ENCODE results near the gene LHFPL3. TPM values are rescaled to one million over a fixed set of nuclear protein-coding genes. Genes with fewer than 3 reads are reported as not detected.

The LHFPL3 gene
- total RNA-seq, 2 donors from 2014 or later, result not detected

- H3K27ac ChIP-seq, result no peak overlapping the region
- H3K4me3 ChIP-seq, result no peak overlapping the region
- H3K36me3 ChIP-seq, result no peaks in the 10 kb centered on the region
- no peak for TF ChIP-seq CTCF (IDR thresholded peaks at IDR 0.05)
- H3K9me3 ChIP-seq, result no peaks in the 10 kb centered on the region
- no peaks in the 10 kb centered on the region for H3K27me3 ChIP-seq
- no peak for DNase-seq (ENCODE audit: low spot score)
- no peaks in the 10 kb centered on the region for H3K4me1 ChIP-seq
These were observed 88.5 kb downstream of the LHFPL3 start for GRCh38 chr7:104416866-104417393.

- Histone ChIP-seq H3K27ac (no peak overlapping the region), H3K4me3 (no peak overlapping the region), H3K9me3 (no peaks in the 10 kb centered on the region), H3K4me1 (no peaks in the 10 kb centered on the region), H3K36me3 (no peaks in the 10 kb centered on the region), H3K27me3 (no peaks in the 10 kb centered on the region)
- TF ChIP-seq CTCF (IDR thresholded peaks at IDR 0.05), result no peak
- no peak for DNase-seq (ENCODE audit: low spot score)
These were observed 103.5 kb downstream of the LHFPL3 start for GRCh38 chr7:104431930-104432329.

- no peak overlapping the region for H3K4me3 ChIP-seq
- H3K4me1 ChIP-seq, result no peaks in the 10 kb centered on the region
- TF ChIP-seq CTCF (IDR thresholded peaks at IDR 0.05), result no peak
These were observed 105.7 kb downstream of the LHFPL3 start for GRCh38 chr7:104434129-104434528.

GRCh38 chr7:104442481-104442880 lies 114.1 kb downstream of the LHFPL3 start:
- Histone ChIP-seq H3K4me3 (no peak overlapping the region), H3K27me3 (no peaks in the 10 kb centered on the region), H3K9me3 (peaks cover 0 to 5% of the 10 kb centered on the region in 2 donors), H3K4me1 (no peaks in the 10 kb centered on the region), H3K36me3 (no peaks in the 10 kb centered on the region), H3K27ac (no peak overlapping the region)
- DNase-seq (ENCODE audit: low spot score), result no peak
- TF ChIP-seq CTCF (IDR thresholded peaks at IDR 0.05), result no peak

More at GRCh38 chr7:104434129-104434528, 105.7 kb downstream of the LHFPL3 start:
- H3K9me3 ChIP-seq, result peaks cover 0 to 4% of the 10 kb centered on the region in 2 donors
- no peak for DNase-seq (ENCODE audit: low spot score)
- no peak overlapping the region for H3K27ac ChIP-seq
- H3K36me3 ChIP-seq, result no peaks in the 10 kb centered on the region
- no peaks in the 10 kb centered on the region for H3K27me3 ChIP-seq

- no peaks in the 10 kb centered on the region for H3K36me3 ChIP-seq
- no peaks in the 10 kb centered on the region for H3K4me1 ChIP-seq
- H3K27me3 ChIP-seq, result no peaks in the 10 kb centered on the region
- no peak for DNase-seq (ENCODE audit: low spot score)
- H3K27ac ChIP-seq, result no peak overlapping the region
- peaks cover 0 to 2% of the 10 kb centered on the region in 2 donors for H3K9me3 ChIP-seq
- TF ChIP-seq CTCF (IDR thresholded peaks at IDR 0.05), result no peak
- H3K4me3 ChIP-seq, result no peak overlapping the region
These were observed 115.6 kb downstream of the LHFPL3 start for GRCh38 chr7:104444017-104444416.

- Histone ChIP-seq H3K4me3 (no peak overlapping the region), H3K27me3 (no peaks in the 10 kb centered on the region), H3K27ac (no peak overlapping the region), H3K4me1 (no peaks in the 10 kb centered on the region), H3K9me3 (no peaks in the 10 kb centered on the region), H3K36me3 (no peaks in the 10 kb centered on the region)
- no peak for DNase-seq (ENCODE audit: low spot score)
- TF ChIP-seq CTCF (IDR thresholded peaks at IDR 0.05), result no peak
These were observed 117.0 kb downstream of the LHFPL3 start for GRCh38 chr7:104445393-104445792.
